HG03354 (cell line): ENCODE data around the gene MIOS.
"Not testable (repeated sequence)": the region's sequence is repeated elsewhere in the genome, so short reads cannot be mapped to it uniquely, and the experiment has no call there.

Experiments used
- ATAC-seq: cut with Tn5 transposase; IDR thresholded peaks from one replicate; pipeline ENCODE4 v1.9.1; 2021; ENCODE audit warnings: mild to moderate bottlenecking; ENCODE audit not compliant: unreplicated experiment, poor library complexity, severe bottlenecking

MIOS gene

GRCh38 chr7:7639421-7639820 lies 72.7 kb downstream of the MIOS start:
- no peak for ATAC-seq

GRCh38 chr7:7639847-7640220 lies 73.2 kb downstream of the MIOS start:
- peak; percentile 7 for ATAC-seq

- ATAC-seq = peak; percentile 98
Observed at GRCh38 chr7:7640221-7641128, 73.8 kb downstream of the MIOS start, which contains the start of gene UMAD1. Gene UMAD1 (plus strand): TSS chr7:7640752. CDS start chr7:7673372, 32,620 bp downstream.

- no peak for ATAC-seq
Observed at GRCh38 chr7:7641129-7641663, 74.5 kb downstream of the MIOS start.

- ATAC-seq = no peak
Observed at GRCh38 chr7:7642081-7642480, 75.4 kb downstream of the MIOS start.

GRCh38 chr7:7647495-7648036 lies 80.9 kb downstream of the MIOS start:
- ATAC-seq = no peak

- no peak for ATAC-seq
Observed at GRCh38 chr7:7650682-7651206, 84.1 kb downstream of the MIOS start.

- no peak for ATAC-seq
Observed at GRCh38 chr7:7651479-7651878, 84.8 kb downstream of the MIOS start.

- no peak for ATAC-seq
Observed at GRCh38 chr7:7652798-7653540, 86.3 kb downstream of the MIOS start.

- ATAC-seq = no peak
Observed at GRCh38 chr7:7653593-7654187, 87.0 kb downstream of the MIOS start.

GRCh38 chr7:7654964-7655715 lies 88.5 kb downstream of the MIOS start:
- ATAC-seq = no peak

GRCh38 chr7:7656459-7656858 lies 89.8 kb downstream of the MIOS start:
- not testable (repeated sequence) for ATAC-seq
